Stromal cell of bone marrow (primary cell): ENCODE measurements around the gene PNPO.
A peak's percentile ranks its signal among the peaks of the same experiment; 100 is the strongest.

Experiments used
- DNase-seq: peaks from one replicate; pipeline ENCODE4 v3.0.0-alpha.2; 2012; ENCODE audit warnings: low read depth

PNPO gene

GRCh38 chr17:47941246-47942095 is at the start of gene PNPO:
PNPO (plus strand) TSS chr17:47941571; CDS start chr17:47941676, 105 bp downstream.
- peak; percentile 99 for DNase-seq

DNA sequence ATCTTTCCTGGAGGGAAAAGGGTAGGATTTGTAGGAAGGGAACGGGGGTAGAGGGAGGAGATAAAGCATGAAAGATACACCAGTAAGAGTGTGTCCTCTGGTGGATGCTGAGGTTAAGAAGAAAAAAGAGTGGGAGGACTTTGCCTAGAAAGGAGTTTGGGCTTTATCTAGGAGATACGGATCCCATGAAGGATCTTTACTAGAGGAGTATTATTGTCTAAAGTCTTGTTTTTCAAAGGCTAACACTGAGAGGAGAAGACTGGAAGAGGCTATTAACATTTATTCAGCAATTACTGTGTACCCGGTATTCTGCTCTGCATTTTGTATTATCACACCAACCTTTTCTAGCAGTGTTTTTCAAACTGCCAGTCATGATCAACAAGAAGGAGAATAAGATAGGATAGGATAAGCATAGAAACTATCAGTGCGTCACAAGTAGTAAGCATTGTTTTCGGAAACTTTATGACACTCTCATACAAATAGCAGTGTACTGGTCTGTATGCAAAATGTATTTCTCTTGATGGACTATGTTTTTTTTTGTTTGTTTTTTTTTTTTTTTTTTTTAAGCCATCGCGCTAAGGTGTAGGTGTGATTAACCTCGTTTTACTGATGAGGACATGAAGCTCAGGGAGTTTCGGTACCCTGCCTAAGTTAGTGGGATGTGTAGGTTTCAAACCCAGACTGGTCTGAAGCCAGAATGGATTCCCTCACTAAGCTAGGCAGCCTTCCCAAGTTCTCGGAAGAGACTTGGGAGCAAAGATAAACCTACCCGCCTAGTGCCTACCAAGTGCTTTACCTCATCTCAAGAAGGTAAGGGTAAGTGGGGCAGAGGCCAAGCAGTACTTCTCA is 46.6 kb upstream of the PNPO start:
- DNase-seq: no peak

- DNase-seq: no peak
These were observed 46.0 kb upstream of the PNPO start for GRCh38 chr17:47895347-47895855.

DNA sequence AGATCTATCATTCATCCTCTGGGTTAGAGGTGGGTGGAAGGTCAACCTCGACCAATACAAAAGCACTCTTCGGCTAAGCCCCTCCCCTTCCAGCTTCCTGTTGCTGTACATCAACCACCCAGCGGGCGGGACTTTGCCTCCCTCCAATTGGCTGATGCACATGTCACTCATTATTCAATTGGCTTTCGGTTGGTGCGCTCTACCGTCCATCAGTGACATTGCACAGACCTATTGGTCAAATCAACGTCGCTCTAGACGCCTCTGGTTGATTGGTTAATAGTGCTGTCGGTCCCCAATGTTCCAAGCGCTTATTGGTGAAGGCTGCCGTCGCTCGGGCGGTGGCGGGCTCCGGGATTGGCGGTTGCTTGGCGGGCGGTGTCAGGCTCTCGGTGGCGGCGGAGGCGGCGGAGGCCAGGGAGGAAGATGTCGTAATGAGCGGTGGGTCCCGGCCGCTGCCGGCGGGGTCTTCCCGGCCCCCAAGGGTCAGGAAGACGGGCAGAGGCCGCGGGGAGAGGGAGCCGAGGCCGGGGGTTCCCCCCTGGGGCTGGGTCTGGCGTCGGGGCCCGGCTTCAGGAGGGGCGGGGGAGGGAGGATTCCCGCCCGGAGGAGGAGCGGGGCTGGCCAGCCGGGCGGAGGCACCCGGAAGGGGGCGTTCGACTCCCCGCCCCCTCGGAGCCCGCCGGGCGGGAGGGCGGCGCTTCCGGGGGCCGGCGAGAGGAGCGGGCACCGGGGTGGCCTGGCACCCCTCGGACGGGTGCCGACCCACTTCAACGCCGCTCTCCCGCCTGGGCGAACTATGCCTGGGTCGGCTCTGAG is 45.3 kb upstream of the PNPO start, which contains the start of gene SP2:
TSS of gene SP2 (plus strand) at position 381 of the 816 bp plus-strand sequence. CDS start at position 432, 51 bp downstream.
- peak; percentile 100 for DNase-seq

DNA sequence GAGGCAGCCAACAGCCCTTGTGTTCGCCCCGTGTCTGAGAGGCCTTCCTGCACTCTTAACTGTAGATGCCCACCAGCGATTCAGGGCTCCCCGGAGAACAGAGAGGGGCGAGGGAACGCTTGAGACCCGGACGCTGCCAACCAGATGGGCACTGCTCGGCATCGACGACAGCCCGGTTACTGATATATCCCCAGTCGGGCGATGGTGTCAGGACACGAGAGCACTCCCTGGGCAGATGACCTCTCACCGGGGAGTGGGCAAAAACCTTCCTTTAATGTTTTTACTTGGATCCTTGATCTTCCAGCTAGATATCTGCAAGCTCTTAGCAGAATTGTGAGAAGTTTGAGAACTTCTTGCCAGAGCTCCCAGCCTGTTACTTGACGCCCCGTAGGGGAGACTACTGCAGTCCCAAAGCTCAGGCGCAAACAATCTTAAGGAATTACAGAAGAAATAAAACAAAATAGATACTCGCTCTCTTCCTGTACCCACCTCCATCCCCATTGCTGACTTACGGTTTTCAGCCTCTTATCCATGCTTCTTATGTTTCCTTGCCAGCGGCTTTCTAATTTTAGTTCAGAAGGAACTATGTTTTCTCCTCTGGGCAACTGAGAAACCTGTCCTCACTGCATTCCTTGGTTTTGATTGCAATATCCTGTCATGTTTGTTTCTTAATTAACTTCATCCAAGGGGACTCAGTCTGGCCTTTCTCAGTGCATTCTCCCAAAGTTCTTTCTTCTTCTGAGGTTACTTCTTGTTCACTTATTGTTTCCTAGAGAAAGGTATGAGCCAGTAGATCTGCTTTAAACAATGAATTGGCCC is 44.5 kb upstream of the PNPO start:
- no peak for DNase-seq

DNA sequence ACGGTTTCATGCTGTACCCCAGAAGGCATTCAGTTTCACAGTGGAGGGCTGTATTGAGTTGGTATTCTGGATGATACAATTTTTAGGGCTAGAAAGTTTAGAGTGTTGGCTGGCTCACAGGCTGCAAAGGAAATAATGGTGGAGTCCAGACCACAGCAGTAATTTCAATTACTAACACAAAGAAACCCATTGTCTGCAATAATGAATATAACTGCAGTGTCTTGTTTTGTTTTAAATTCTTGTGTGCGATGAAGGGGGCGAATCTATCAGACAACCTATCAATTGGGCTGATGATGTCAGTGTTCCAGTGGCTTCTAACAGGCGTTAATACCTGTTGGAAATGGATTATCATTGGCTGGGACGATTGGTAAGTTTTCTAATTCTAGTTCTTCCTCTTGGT is 43.8 kb upstream of the PNPO start:
- no peak for DNase-seq

- DNase-seq: no peak
These were observed 43.1 kb upstream of the PNPO start for GRCh38 chr17:47898241-47898640.

DNA sequence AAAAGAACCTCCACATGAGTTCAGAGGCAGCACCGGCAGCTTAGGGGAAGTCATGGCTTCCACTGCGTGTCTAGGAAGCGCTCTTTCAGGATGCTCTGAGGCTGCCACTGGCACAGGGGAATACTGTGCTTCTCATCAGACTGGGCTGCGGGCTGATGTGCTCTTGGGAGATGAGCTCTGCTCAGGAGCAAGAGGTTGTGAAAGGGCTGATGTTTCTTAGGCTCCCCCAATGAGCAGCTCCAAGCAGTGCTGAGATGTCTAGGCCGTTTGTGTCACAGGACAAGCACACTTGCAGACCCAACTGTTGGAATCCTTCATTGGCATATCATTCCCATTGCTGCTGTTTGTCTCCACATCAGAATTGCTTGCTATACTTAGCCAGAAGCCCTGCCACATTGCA is 41.7 kb upstream of the PNPO start:
- DNase-seq: no peak

- no peak for DNase-seq
These were observed 39.9 kb upstream of the PNPO start for GRCh38 chr17:47901423-47901822.

DNA sequence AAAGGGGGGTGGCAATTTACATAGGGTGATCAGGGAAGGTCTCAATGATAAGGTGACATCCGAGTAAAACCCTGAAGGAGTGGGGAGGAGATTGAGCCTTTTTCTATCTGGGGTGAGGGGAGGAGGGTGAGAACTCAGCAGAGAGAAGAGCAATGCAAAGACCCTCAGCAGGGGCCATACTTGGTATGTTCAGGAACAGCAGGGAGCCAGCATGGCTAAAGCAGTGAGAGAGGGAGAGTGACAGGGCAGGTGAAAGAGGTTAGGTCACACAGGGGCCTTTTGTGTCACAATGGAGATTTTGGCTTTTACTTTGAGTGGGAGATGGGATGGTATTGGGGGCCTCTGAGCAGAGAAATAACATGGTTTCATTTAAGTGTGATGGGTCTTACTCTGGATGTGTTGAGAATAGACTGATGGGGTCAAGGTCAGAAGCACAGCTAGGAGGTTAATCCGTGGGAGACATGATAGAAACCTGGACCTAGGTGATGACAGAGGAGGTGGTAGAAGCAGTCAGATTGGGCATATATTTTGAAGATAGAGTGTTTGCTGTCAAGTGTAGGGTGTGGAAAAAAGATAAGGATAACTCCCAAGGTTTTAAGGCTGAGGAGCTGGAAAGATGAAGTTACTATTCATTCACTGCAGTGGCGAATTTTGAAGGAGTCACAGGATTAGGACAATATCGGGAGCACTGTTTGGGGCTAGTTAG is 39.2 kb upstream of the PNPO start:
- no peak for DNase-seq

GRCh38 chr17:47905221-47905733 is 36.1 kb upstream of the PNPO start:
- peak; percentile 88 for DNase-seq

DNA sequence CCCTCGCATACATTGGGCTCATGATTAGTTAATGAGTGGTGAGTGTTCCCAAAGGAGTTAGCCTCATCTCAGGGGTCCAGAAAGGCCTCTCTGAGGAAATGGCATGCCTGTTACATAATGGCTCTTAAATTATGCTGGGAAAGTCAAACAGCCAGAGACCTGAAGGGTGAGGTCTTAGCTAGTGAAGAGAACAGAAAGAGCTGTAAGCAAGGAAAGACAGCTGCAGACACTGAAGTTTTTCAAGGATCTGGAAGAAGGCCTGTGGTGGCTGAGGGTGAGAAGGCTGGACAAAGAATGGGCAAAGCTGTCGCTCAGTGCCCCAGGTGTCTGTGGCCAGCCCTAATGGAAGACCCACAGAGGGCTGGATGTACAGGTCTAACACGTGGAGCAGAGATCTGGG is 34.9 kb upstream of the PNPO start:
- DNase-seq: no peak

- DNase-seq: no peak
These were observed 33.3 kb upstream of the PNPO start for GRCh38 chr17:47907932-47908562.

- DNase-seq: no peak
These were observed 28.3 kb upstream of the PNPO start for GRCh38 chr17:47913050-47913449.

GRCh38 chr17:47914306-47914948 is 26.9 kb upstream of the PNPO start:
- no peak for DNase-seq

- DNase-seq: no peak
These were observed 25.5 kb upstream of the PNPO start for GRCh38 chr17:47915776-47916398.

- no peak for DNase-seq
These were observed 24.7 kb upstream of the PNPO start for GRCh38 chr17:47916489-47917208.

DNA sequence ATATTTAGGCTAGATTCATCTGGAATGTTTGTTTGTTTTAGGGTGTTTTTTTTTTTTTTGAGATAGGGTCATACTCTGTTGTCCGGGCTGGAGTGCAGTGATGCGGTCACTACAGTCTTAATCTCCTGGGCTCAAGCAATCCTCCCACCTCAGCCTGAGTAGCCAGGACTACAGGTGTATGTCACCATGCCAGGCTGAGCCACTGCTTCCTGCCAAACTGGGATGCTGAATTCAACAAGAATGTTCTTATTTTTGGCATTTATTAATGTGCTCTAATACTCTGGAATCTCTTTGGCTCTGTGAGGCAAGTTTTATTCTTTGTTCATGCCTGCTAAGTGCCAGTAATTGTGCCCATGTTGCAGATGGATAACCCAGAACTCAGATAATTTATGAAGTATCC is 23.8 kb upstream of the PNPO start:
- DNase-seq: no peak
